Stimulated activated naive B cell treated with anti-CD40 and anti-IgM and Interleukin-4, amounts not matched to agents 10 μg/mL and 1 μg/mL and 100 μg/mL, for 72 hours (primary cell): ENCODE results near the gene SCGN.
"Not testable (repeated sequence)": the region's sequence is repeated elsewhere in the genome, so short reads cannot be mapped to it uniquely, and the experiment has no call there.

Experiments
- ATAC-seq, 2 donors: fragments of 150-1000 bp; cut with Tn5 transposase; replicated peaks; 2 replicates each; pipeline ENCODE4 v1.10.0; 2021; ENCODE audit warnings: moderate library complexity in 1 of 2
- DNase-seq: peaks from one replicate; pipeline ENCODE4 v3.0.0; 2021
- H3K27ac Mint-ChIP-seq: one replicate; pipeline ENCODE4 v1.8.0; 2022; ENCODE audit warnings: mild to moderate bottlenecking, mixed read lengths
- H3K27me3 Mint-ChIP-seq, 2 donors: one replicate each; pipeline ENCODE4 v1.8.0; 2022; ENCODE audit warnings: mixed read lengths in 2 of 2
- H3K36me3 Mint-ChIP-seq, 2 donors: one replicate each; pipeline ENCODE4 v1.8.0; 2022; ENCODE audit warnings: mixed read lengths in 2 of 2, mild to moderate bottlenecking in 1 of 2
- H3K4me1 Mint-ChIP-seq, 2 donors: one replicate each; pipeline ENCODE4 v1.8.0; 2022; ENCODE audit warnings: mixed read lengths in 2 of 2, mild to moderate bottlenecking in 1 of 2
- H3K4me3 Mint-ChIP-seq, 2 donors: one replicate each; pipeline ENCODE4 v1.8.0; 2022; ENCODE audit warnings: mild to moderate bottlenecking in 2 of 2, mixed read lengths in 2 of 2, moderate library complexity in 1 of 2
- H3K9me3 Mint-ChIP-seq, 2 donors: one replicate each; pipeline ENCODE4 v1.8.0; 2022; ENCODE audit warnings: mixed read lengths in 2 of 2, mild to moderate bottlenecking in 1 of 2

SCGN gene

GRCh38 chr6:25746968-25747367 lies 95.0 kb downstream of the SCGN start:
- DNase-seq (no peak), ATAC-seq (no peak)
- Mint-ChIP-seq H3K4me3 (no peak overlapping the region), H3K9me3 (no peaks in the 10 kb centered on the region), H3K27me3 (no peaks in the 10 kb centered on the region), H3K4me1 (peaks cover 11 to 13% of the 10 kb centered on the region in 2 donors), H3K36me3 (no peaks in the 10 kb centered on the region), H3K27ac (no peak overlapping the region)

DNA sequence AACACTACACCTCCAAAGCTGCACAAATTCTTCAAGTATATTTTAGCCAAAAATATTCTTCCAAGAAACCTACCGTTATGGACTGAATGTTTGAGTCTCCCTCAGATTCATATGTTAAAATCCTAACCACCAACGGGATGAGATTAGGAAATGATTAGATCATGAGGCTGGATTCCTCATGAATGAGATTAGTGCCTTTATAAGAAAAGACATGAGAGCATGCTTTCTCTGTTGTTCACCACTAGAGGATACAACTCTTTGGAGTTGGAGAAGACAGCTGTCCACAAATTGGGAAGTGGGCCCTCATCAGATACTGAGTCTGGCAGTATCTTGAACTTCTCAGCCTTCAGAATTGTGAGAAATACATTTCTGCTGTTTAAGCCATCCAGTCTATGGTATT lies 95.5 kb downstream of the SCGN start:
- H3K36me3 Mint-ChIP-seq, result no peaks in the 10 kb centered on the region
- H3K4me1 Mint-ChIP-seq, result peaks cover 11 to 13% of the 10 kb centered on the region in 2 donors
- H3K27ac Mint-ChIP-seq, result no peak overlapping the region
- DNase-seq (no peak), ATAC-seq (no peak)
- no peaks in the 10 kb centered on the region for H3K9me3 Mint-ChIP-seq
- H3K27me3 Mint-ChIP-seq, result no peaks in the 10 kb centered on the region
- no peak overlapping the region for H3K4me3 Mint-ChIP-seq

GRCh38 chr6:25748049-25748448 lies 96.0 kb downstream of the SCGN start:
- Mint-ChIP-seq H3K4me3 (no peak overlapping the region), H3K27ac (no peak overlapping the region), H3K9me3 (no peaks in the 10 kb centered on the region), H3K4me1 (peaks cover 11 to 13% of the 10 kb centered on the region in 2 donors), H3K27me3 (no peaks in the 10 kb centered on the region), H3K36me3 (no peaks in the 10 kb centered on the region)
- DNase-seq (no peak), ATAC-seq (no peak)

DNA sequence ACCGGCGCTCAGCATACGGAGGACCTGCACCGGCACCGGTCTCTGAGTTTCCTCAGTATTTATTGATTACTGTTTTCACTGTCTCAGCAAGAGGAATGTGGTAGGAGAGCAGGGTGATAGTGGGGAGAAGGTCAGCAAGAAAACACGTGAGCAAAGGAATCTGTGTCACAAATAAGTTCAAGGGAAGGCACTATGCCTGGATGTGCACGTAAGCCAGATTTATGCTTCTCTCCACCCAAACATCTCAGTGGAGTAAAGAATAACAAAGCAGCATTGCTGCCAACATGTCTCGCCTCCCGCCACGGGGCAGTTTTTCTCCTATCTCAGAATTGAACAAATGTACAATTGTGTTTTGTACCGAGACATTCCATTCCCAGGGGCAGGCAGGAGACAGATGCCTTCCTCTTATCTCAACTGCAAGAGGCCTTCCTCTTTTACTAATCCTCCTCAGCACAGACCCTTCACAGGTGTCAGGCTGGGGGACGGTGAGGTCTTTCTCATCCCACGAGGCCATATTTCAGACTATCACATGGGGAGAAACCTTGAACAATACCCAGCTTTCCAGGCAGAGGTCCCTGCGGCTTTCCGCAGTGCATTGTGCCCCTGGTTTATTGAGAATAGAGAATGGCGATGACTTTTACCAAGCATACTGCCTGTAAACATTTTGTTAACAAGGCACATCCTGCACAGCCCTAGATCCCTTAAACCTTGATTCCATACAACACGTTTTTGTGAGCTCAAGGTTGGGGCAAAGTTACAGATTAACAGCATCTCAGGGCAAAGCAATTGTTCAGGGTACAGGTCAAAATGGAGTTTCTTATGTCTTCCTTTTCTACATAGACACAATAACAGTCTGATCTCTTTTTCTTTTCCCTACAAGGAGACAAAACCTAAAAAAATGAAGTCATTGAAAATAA lies 96.8 kb downstream of the SCGN start:
- H3K27ac Mint-ChIP-seq, result not testable (repeated sequence)

DNA sequence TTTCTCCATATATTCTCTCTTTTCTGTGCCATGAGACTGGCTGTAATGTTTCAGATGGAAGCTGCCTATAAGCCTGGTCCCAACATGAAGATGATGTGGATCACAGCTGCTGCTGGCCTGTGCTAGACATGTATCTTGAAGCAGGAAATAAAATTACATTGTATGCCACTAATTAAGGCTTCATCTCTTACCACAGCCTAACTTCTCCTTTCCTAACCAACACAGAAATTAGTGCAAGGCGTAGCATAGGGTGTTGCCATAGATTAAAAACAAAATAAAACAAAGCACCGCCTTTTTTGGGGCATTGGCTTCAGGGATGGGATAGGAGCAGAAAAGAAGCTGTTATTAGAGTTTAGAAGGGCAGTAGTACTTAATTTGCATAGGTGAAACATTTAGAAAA lies 97.8 kb downstream of the SCGN start:
- no peak overlapping the region for H3K4me3 Mint-ChIP-seq
- no peaks in the 10 kb centered on the region for H3K27me3 Mint-ChIP-seq
- peaks cover 5 to 13% of the 10 kb centered on the region in 2 donors for H3K4me1 Mint-ChIP-seq
- H3K9me3 Mint-ChIP-seq, result no peaks in the 10 kb centered on the region
- no peak overlapping the region for H3K27ac Mint-ChIP-seq
- ATAC-seq (peak; percentile 85 to 88), DNase-seq (no peak)
- no peaks in the 10 kb centered on the region for H3K36me3 Mint-ChIP-seq

More for the DNA sequence above, 96.8 kb downstream of the SCGN start:
- H3K27me3 Mint-ChIP-seq, ATAC-seq, H3K9me3 Mint-ChIP-seq, H3K36me3 Mint-ChIP-seq, H3K4me3 Mint-ChIP-seq, DNase-seq: not testable (repeated sequence)
- H3K4me1 Mint-ChIP-seq, result peaks cover 8 to 13% of the 10 kb centered on the region in 2 donors

DNA sequence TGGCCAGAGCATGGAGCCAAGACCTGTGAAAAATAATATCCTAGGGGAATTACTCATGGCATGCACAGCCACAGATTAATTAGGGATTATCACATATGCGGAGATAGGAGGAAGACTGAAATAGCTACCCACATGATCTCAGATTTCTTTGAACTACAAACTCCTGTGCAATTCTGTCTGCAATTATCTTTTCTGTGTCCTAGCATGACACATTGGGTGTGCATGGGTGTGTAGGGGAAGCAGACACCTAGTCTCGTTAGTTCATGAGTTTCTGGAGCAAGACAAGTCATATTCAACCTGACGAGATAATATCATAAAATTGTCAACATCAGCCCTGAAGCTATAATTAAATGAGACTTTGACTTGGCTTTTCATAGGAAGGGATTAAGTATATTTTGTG lies 98.9 kb downstream of the SCGN start:
- DNase-seq (no peak), ATAC-seq (no peak)
- H3K27me3 Mint-ChIP-seq, result peaks cover 0 to 2% of the 10 kb centered on the region in 2 donors
- H3K4me3 Mint-ChIP-seq, result no peak overlapping the region
- H3K36me3 Mint-ChIP-seq, result no peaks in the 10 kb centered on the region
- no peaks in the 10 kb centered on the region for H3K9me3 Mint-ChIP-seq
- no peak overlapping the region for H3K27ac Mint-ChIP-seq
- H3K4me1 Mint-ChIP-seq, result peaks cover 5 to 13% of the 10 kb centered on the region in 2 donors
